K562 (cell line): Measurements from ENCODE around the gene OTOR. TPM values are rescaled to one million over a fixed set of nuclear protein-coding genes. Genes with fewer than 3 reads are reported as not detected.

Experiments
- CHD2 ChIP-seq: IDR thresholded peaks from 2 replicates; pipeline ENCODE4 v1.6.1; 2011; ENCODE audit warnings: low read depth, low read length
- CXXC5 ChIP-seq: fragments of 250-450 bp; sonication (Bioruptor Pico); IDR thresholded peaks from 2 replicates; pipeline ENCODE4 v1.8.0; 2022; ENCODE audit warnings: inconsistent platforms, mild to moderate bottlenecking, moderate library complexity
- KDM5B ChIP-seq: fragments of 200-600 bp; sonication (generic); IDR thresholded peaks from 2 replicates; pipeline ENCODE4 v1.6.1; 2012; ENCODE audit warnings: low read depth, mild to moderate bottlenecking, moderate library complexity, low read length, control low read depth, inconsistent platforms; ENCODE audit not compliant: insufficient replicate concordance
- NFIX ChIP-seq: fragments of 250-450 bp; sonication (Bioruptor Pico); IDR thresholded peaks from 2 replicates; pipeline ENCODE4 v1.4.0; 2020; ENCODE audit warnings: low read depth, mild to moderate bottlenecking, moderate library complexity
- PHF21A ChIP-seq: fragments of 450-650 bp; IDR thresholded peaks from 2 replicates; pipeline ENCODE4 v1.6.1; 2017; ENCODE audit warnings: low read depth, borderline replicate concordance
- ZC3H4 ChIP-seq: sonication (generic); formaldehyde crosslinking; IDR thresholded peaks from 2 replicates; pipeline ENCODE4 v1.9.0; 2021; ENCODE audit warnings: missing genetic modification reagents, borderline replicate concordance
- ZNF347 ChIP-seq: fragments of 450-650 bp; formaldehyde crosslinking; IDR thresholded peaks from 2 replicates; pipeline ENCODE4 v1.4.0; 2020; ENCODE audit warnings: low read depth, mild to moderate bottlenecking, moderate library complexity
- ZNF384 ChIP-seq: IDR thresholded peaks from 2 replicates; pipeline ENCODE4 v1.6.1; 2012; ENCODE audit warnings: low read depth, low read length, improper control_type of control experiment
- polyA plus RNA-seq, 8 experiments: library from polyadenylated mRNA; depleted of rRNA in 4 of 8; stranded (reverse) in 5 of 8; unstranded in 3 of 8; fragments of >200 nt; fragmentation: Nextera tagmentation in 2 of 8; fragmentation: Illumina TruSeq in 1 of 8; extraction: Ambion mirVana in 2 of 8; extraction: Trizol in 1 of 8; gene quantifications; 2 replicates each; pipeline versions ENCODE4 v1.2.1 to v1.2.3, GENCODE V29; 2011 to 2014; ENCODE audit warnings: inconsistent platforms in 1 of 8, missing spikeins in 1 of 8
- total RNA-seq, 7 experiments: library from RNA; depleted of rRNA in 6 of 7; stranded (reverse); fragments of >200 nt in 6 of 7; fragmentation: Illumina TruSeq in 2 of 7; extraction: Trizol in 2 of 7; gene quantifications; 2 replicates each; pipeline versions ENCODE4 v1.2.1 to v1.2.3, GENCODE V29; 2011 to 2021; ENCODE audit warnings: low replicate concordance in 1 of 7
- TF ChIP-seq, protein P1 (sequence below): fragments of 450-650 bp; IDR thresholded peaks from 2 replicates; pipeline ENCODE4 v1.6.1; 2017; ENCODE audit warnings: antibody characterized with exemption, mild to moderate bottlenecking
- TF ChIP-seq, protein P2 (sequence below): fragments of 250-450 bp; sonication (Bioruptor Pico); IDR thresholded peaks from 2 replicates; pipeline ENCODE4 v1.5.0; 2021
- TF ChIP-seq, protein P3 (sequence below): fragments of 450-650 bp; IDR thresholded peaks from 2 replicates; pipeline ENCODE4 v1.7.0; 2016; ENCODE audit warnings: borderline replicate concordance
- TF ChIP-seq, protein P4 (sequence below): fragments of 250-450 bp; sonication (Bioruptor Pico); IDR thresholded peaks from 2 replicates; pipeline ENCODE4 v1.4.0; 2020
- TF ChIP-seq, protein P5 (sequence below): fragments of 450-650 bp; formaldehyde crosslinking; IDR thresholded peaks from 2 replicates; pipeline ENCODE4 v1.4.0; 2020; ENCODE audit warnings: mild to moderate bottlenecking
- TF ChIP-seq, protein P6 (sequence below): sonication (generic); formaldehyde crosslinking; IDR thresholded peaks from 2 replicates; pipeline ENCODE4 v1.8.0; 2022; ENCODE audit warnings: mild to moderate bottlenecking, missing genetic modification reagents

Gene OTOR
- total and polyA plus RNA-seq, 9 of the 15 experiments (the other 6 are each of a cell fraction or from before 2014, with no cell fraction given), result not detected

DNA sequence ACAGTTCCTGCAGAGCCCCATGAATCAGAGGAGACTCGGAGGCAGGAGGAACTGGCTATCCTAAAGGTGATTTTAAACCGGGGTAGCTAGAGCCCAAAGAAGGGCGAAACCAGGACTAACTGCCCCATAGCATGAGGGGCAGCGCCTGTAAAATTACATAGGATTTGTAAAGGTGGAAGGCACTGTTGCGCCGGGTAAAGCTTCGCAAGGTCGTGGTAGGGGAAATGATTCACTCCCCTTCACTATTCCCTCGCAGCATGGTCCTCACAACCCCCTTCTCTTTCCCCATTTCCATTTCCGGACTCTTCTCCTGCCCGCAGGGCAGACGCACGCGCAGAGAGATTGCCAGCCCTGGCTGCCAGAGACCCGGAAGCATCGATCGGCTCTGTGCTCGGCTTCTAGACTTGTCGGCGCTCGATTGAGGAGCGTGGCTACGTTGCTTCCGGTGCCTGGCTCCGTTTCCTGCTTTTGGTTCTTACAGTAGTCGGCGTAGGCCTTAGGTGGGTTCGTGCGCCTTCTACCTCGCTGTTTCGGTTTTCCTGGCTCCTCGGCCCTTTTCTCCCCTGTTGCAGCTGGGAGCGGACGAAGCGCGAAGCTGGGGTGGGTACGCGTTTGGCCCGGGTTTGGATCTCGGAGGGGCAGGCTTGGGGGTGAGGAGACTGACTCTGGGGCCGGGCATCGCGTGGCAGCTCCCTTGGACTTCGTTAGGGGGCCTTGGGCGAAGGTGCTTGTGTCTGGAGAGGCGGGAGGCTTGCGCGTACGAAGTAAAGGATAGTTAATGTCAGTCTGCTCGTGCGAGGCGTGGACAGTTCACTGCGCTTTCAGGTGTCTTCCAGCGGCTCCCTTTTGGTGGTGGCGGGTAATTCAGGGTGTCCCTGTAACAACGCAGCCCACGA, 18.3 kb upstream of the OTOR start, which contains the start of gene SNRPB2 (continued):
- TF ChIP-seq, protein P1, sequence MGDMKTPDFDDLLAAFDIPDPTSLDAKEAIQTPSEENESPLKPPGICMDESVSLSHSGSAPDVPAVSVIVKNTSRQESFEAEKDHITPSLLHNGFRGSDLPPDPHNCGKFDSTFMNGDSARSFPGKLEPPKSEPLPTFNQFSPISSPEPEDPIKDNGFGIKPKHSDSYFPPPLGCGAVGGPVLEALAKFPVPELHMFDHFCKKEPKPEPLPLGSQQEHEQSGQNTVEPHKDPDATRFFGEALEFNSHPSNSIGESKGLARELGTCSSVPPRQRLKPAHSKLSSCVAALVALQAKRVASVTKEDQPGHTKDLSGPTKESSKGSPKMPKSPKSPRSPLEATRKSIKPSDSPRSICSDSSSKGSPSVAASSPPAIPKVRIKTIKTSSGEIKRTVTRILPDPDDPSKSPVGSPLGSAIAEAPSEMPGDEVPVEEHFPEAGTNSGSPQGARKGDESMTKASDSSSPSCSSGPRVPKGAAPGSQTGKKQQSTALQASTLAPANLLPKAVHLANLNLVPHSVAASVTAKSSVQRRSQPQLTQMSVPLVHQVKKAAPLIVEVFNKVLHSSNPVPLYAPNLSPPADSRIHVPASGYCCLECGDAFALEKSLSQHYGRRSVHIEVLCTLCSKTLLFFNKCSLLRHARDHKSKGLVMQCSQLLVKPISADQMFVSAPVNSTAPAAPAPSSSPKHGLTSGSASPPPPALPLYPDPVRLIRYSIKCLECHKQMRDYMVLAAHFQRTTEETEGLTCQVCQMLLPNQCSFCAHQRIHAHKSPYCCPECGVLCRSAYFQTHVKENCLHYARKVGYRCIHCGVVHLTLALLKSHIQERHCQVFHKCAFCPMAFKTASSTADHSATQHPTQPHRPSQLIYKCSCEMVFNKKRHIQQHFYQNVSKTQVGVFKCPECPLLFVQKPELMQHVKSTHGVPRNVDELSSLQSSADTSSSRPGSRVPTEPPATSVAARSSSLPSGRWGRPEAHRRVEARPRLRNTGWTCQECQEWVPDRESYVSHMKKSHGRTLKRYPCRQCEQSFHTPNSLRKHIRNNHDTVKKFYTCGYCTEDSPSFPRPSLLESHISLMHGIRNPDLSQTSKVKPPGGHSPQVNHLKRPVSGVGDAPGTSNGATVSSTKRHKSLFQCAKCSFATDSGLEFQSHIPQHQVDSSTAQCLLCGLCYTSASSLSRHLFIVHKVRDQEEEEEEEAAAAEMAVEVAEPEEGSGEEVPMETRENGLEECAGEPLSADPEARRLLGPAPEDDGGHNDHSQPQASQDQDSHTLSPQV, result no peak
- TF ChIP-seq NFIX (CRISPR knock-in tag) (no peak), ZNF347 (CRISPR knock-in tag) (no peak), CHD2 (no peak), CXXC5 (peak; percentile 49), ZNF384 (no peak), ZC3H4 (CRISPR knock-in tag) (no peak), PHF21A (no peak), KDM5B (peak; percentile 79)
- TF ChIP-seq, protein P2, sequence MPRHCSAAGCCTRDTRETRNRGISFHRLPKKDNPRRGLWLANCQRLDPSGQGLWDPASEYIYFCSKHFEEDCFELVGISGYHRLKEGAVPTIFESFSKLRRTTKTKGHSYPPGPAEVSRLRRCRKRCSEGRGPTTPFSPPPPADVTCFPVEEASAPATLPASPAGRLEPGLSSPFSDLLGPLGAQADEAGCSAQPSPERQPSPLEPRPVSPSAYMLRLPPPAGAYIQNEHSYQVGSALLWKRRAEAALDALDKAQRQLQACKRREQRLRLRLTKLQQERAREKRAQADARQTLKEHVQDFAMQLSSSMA, result no peak
- TF ChIP-seq, protein P3, sequence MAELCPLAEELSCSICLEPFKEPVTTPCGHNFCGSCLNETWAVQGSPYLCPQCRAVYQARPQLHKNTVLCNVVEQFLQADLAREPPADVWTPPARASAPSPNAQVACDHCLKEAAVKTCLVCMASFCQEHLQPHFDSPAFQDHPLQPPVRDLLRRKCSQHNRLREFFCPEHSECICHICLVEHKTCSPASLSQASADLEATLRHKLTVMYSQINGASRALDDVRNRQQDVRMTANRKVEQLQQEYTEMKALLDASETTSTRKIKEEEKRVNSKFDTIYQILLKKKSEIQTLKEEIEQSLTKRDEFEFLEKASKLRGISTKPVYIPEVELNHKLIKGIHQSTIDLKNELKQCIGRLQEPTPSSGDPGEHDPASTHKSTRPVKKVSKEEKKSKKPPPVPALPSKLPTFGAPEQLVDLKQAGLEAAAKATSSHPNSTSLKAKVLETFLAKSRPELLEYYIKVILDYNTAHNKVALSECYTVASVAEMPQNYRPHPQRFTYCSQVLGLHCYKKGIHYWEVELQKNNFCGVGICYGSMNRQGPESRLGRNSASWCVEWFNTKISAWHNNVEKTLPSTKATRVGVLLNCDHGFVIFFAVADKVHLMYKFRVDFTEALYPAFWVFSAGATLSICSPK, result no peak
- TF ChIP-seq, protein P4, sequence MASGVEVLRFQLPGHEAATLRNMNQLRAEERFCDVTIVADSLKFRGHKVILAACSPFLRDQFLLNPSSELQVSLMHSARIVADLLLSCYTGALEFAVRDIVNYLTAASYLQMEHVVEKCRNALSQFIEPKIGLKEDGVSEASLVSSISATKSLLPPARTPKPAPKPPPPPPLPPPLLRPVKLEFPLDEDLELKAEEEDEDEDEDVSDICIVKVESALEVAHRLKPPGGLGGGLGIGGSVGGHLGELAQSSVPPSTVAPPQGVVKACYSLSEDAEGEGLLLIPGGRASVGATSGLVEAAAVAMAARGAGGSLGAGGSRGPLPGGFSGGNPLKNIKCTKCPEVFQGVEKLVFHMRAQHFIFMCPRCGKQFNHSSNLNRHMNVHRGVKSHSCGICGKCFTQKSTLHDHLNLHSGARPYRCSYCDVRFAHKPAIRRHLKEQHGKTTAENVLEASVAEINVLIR, result peak; percentile 95
- TF ChIP-seq, protein P5, sequence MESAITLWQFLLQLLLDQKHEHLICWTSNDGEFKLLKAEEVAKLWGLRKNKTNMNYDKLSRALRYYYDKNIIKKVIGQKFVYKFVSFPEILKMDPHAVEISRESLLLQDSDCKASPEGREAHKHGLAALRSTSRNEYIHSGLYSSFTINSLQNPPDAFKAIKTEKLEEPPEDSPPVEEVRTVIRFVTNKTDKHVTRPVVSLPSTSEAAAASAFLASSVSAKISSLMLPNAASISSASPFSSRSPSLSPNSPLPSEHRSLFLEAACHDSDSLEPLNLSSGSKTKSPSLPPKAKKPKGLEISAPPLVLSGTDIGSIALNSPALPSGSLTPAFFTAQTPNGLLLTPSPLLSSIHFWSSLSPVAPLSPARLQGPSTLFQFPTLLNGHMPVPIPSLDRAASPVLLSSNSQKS (CRISPR knock-in tag), result no peak
- TF ChIP-seq, protein P6, sequence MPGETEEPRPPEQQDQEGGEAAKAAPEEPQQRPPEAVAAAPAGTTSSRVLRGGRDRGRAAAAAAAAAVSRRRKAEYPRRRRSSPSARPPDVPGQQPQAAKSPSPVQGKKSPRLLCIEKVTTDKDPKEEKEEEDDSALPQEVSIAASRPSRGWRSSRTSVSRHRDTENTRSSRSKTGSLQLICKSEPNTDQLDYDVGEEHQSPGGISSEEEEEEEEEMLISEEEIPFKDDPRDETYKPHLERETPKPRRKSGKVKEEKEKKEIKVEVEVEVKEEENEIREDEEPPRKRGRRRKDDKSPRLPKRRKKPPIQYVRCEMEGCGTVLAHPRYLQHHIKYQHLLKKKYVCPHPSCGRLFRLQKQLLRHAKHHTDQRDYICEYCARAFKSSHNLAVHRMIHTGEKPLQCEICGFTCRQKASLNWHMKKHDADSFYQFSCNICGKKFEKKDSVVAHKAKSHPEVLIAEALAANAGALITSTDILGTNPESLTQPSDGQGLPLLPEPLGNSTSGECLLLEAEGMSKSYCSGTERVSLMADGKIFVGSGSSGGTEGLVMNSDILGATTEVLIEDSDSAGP (CRISPR knock-in tag), result no peak
